Measurements from ENCODE around the gene ARID2. TPM values are rescaled to one million over a fixed set of nuclear protein-coding genes. Genes with fewer than 3 reads are reported as not detected.

The ARID2 gene
- total RNA-seq, 3 donors from 2014 or later = 31.7 to 72.7 (median 48.8) TPM

DNA sequence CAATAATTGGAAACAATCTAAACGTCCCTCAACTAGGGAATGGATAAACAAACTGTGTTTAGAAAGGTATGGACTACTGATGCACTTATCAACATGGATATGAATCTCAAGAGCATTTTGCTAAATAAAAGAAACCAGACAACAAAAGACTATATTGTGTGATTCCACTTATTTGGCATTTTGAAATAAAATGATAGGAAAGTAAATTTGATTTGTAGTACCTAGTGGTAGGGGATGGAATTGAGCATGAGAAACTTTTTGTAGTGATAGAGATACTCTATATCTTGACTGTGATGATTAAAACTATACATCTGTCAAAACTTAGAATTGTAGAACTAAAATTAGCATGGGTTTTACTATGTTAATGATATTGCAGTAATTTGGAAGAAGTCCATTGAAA is 87.1 kb downstream of the ARID2 start:
- DNase-seq (ENCODE audit: low spot score in 2 of 2) = no peak
- Histone ChIP-seq H3K27ac (no peak overlapping the region), H3K36me3 (peaks cover 4% of the 10 kb centered on the region), H3K4me3 (no peak overlapping the region), H3K9me3 (no peaks in the 10 kb centered on the region), H3K27me3 (no peaks in the 10 kb centered on the region), H3K4me1 (no peaks in the 10 kb centered on the region)
- intact Hi-C loops (cut with DNase I; ENCODE audit: low total_unique reads) = no loop called here
- TF ChIP-seq CTCF (IDR thresholded peaks at IDR 0.05) (no peak), POLR2A (IDR thresholded peaks at IDR 0.05) (no peak), POLR2AphosphoS5 (IDR thresholded peaks at IDR 0.05) (no peak)

GRCh38 chr12:45827974-45828373 is 98.5 kb downstream of the ARID2 start:
- no peak for DNase-seq (ENCODE audit: low spot score in 2 of 2)
- Histone ChIP-seq H3K4me1 (no peaks in the 10 kb centered on the region), H3K9me3 (no peaks in the 10 kb centered on the region), H3K4me3 (no peak overlapping the region), H3K27ac (no peak overlapping the region), H3K36me3 (no peaks in the 10 kb centered on the region), H3K27me3 (no peaks in the 10 kb centered on the region)
- TF ChIP-seq POLR2AphosphoS5 (IDR thresholded peaks at IDR 0.05) (no peak), CTCF (IDR thresholded peaks at IDR 0.05) (no peak), POLR2A (IDR thresholded peaks at IDR 0.05) (no peak)
- intact Hi-C loops (cut with DNase I; ENCODE audit: low total_unique reads) = no loop called here

GRCh38 chr12:45828402-45828801 is 98.9 kb downstream of the ARID2 start:
- intact Hi-C loops (cut with DNase I; ENCODE audit: low total_unique reads) = no loop called here
- Histone ChIP-seq H3K4me1 (no peaks in the 10 kb centered on the region), H3K4me3 (no peak overlapping the region), H3K9me3 (no peaks in the 10 kb centered on the region), H3K27me3 (no peaks in the 10 kb centered on the region), H3K27ac (no peak overlapping the region), H3K36me3 (no peaks in the 10 kb centered on the region)
- no peak for DNase-seq (ENCODE audit: low spot score in 2 of 2)
- no peak for TF ChIP-seq POLR2A (IDR thresholded peaks at IDR 0.05)
- no peak for TF ChIP-seq CTCF (IDR thresholded peaks at IDR 0.05)
- TF ChIP-seq POLR2AphosphoS5 (IDR thresholded peaks at IDR 0.05) = no peak

- Histone ChIP-seq H3K4me3 (no peak overlapping the region), H3K27me3 (no peaks in the 10 kb centered on the region), H3K4me1 (no peaks in the 10 kb centered on the region), H3K9me3 (no peaks in the 10 kb centered on the region), H3K27ac (no peak overlapping the region), H3K36me3 (no peaks in the 10 kb centered on the region)
- intact Hi-C loops (cut with DNase I; ENCODE audit: low total_unique reads) = loop anchor here (5.0 kb wide), 1 partner anchor 61 kb away; no protein-coding TSS in a partner anchor
- TF ChIP-seq POLR2AphosphoS5 (IDR thresholded peaks at IDR 0.05) (no peak), POLR2A (IDR thresholded peaks at IDR 0.05) (no peak), CTCF (IDR thresholded peaks at IDR 0.05) (no peak)
- DNase-seq (ENCODE audit: low spot score in 2 of 2) = no peak
Observed at GRCh38 chr12:45831590-45831989, 102.1 kb downstream of the ARID2 start.

DNA sequence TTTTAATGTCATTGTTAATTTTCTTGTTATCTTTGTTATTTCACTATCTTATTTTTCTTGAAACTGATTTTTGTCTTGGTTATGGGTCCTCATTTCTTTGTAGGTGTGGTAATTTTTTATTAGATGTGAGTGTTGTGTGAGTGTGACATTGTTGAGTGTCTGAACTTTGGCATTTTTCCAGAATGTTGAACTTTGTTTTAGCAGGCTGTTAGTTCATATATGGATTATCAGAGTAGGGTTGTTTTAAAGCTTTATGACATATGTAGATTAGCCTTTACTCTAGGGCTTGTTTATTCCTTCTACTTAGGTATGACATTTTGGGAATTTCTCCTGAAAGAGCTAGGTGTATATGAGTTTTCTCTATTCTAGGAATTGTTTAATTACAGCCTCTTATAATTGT is 103.9 kb downstream of the ARID2 start:
- TF ChIP-seq POLR2A (IDR thresholded peaks at IDR 0.05) = no peak
- TF ChIP-seq CTCF (IDR thresholded peaks at IDR 0.05) = no peak
- no peak for TF ChIP-seq POLR2AphosphoS5 (IDR thresholded peaks at IDR 0.05)
- intact Hi-C loops (cut with DNase I; ENCODE audit: low total_unique reads) = loop anchor here (5.0 kb wide), 1 partner anchor 59 kb away; no protein-coding TSS in a partner anchor
- H3K4me1 ChIP-seq = no peaks in the 10 kb centered on the region
- no peaks in the 10 kb centered on the region for H3K27me3 ChIP-seq
- H3K27ac ChIP-seq = no peak overlapping the region
- no peak for DNase-seq (ENCODE audit: low spot score in 2 of 2)
- H3K36me3 ChIP-seq = no peaks in the 10 kb centered on the region
- no peak overlapping the region for H3K4me3 ChIP-seq
- H3K9me3 ChIP-seq = no peaks in the 10 kb centered on the region

Measured in breast epithelium (tissue), 4 donors.